Sigmoid colon (tissue), 7 donors: Measurements from ENCODE around the gene CACNA1E. TPM values are rescaled to one million over a fixed set of nuclear protein-coding genes. Genes with fewer than 3 reads are reported as not detected.
A peak's percentile ranks its signal among the peaks of the same experiment; 100 is the strongest.

ENCODE experiments used
- DNase-seq: peaks from one replicate; pipeline ENCODE4 v3.0.0-alpha.2; 2019
- H3K27ac ChIP-seq, 4 donors: fragments of 200-600 bp; sonication (generic); one replicate each; pipeline ENCODE4 v1.5.1; 2016 to 2019; ENCODE audit warnings: mild to moderate bottlenecking in 1 of 4
- H3K27me3 ChIP-seq, 3 donors: fragments of 200-600 bp; sonication (generic); one replicate each; pipeline ENCODE4 v1.5.1; 2019; ENCODE audit warnings: mild to moderate bottlenecking in 1 of 3
- H3K36me3 ChIP-seq, 4 donors: fragments of 200-600 bp; sonication (generic); one replicate each; pipeline ENCODE4 v1.5.1; 2016 to 2019
- H3K4me1 ChIP-seq, 4 donors: fragments of 200-600 bp; sonication (generic); one replicate each; pipeline ENCODE4 v1.5.1; 2017 to 2019
- H3K4me3 ChIP-seq, 4 donors: fragments of 200-600 bp; sonication (generic); one replicate each; pipeline ENCODE4 v1.5.1; 2017 to 2019; ENCODE audit warnings: mild to moderate bottlenecking in 2 of 4, moderate library complexity in 1 of 4
- H3K9me3 ChIP-seq, 4 donors: fragments of 200-600 bp in 3 of 4; sonication (generic) in 3 of 4; one replicate each; pipeline versions ENCODE4 v1.5.1 to v1.6.1; 2013 to 2019
- CTCF ChIP-seq, 4 experiments: fragments of 450-650 bp in 3 of 4; fragments of 200-600 bp in 1 of 4; IDR thresholded peaks; one replicate each; pipeline ENCODE4 v1.5.1; 2016 to 2019; ENCODE audit warnings: antibody characterized with exemption in 4 of 4, mild to moderate bottlenecking in 3 of 4, moderate library complexity in 2 of 4
- EP300 ChIP-seq, 4 donors: sonication (generic); formaldehyde crosslinking; IDR thresholded peaks; one replicate each; pipeline ENCODE4 v1.6.1; 2017; ENCODE audit warnings: antibody characterized with exemption in 4 of 4
- POLR2A ChIP-seq, 2 donors: fragments of 450-650 bp; IDR thresholded peaks; one replicate each; pipeline ENCODE4 v1.6.1; 2016; ENCODE audit warnings: antibody characterized with exemption in 2 of 2, mild to moderate bottlenecking in 2 of 2, moderate library complexity in 2 of 2
- POLR2AphosphoS5 ChIP-seq, 4 donors: sonication (generic); formaldehyde crosslinking; IDR thresholded peaks; one replicate each; pipeline ENCODE4 v1.6.1; 2017; ENCODE audit warnings: antibody characterized with exemption in 4 of 4
- WGBS, 2 donors: extraction: QIAGEN DNeasy Blood & Tissue Kit; methylation state at CpG; one replicate each; pipeline ENCODE4 v1.1.7; 2013; 5-methylcytosine and 5-hydroxymethylcytosine counted together
- intact Hi-C: fragments of 100-400 bp; cut with DNase I; formaldehyde crosslinking; loops from one replicate; pipeline ENCODE4 v1.15.1; 2023
- polyA plus RNA-seq, 3 donors: library from polyadenylated mRNA; stranded (reverse); fragments of 200-250 nt; gene quantifications; one replicate each; pipeline ENCODE4 v1.2.3, GENCODE V29; 2013
- total RNA-seq, 4 donors: library from RNA; depleted of rRNA; stranded (reverse); fragments of >200 nt; gene quantifications; one replicate each; pipeline ENCODE4 v1.1.0, GENCODE V29; 2016
- donor health status: healthy with polysubstance abuse.
- donor health status: Bipolar disorder and iron deficiency.
- donor health status: healthy.

The CACNA1E gene
- total and polyA plus RNA-seq, 7 donors: 0.16 to 1.1 (median 0.36) TPM; not detected in 2

- Histone ChIP-seq H3K27me3 (no peaks in the 10 kb centered on the region), H3K4me1 (peaks cover 0 to under 1% (median 0%) of the 10 kb centered on the region in 4 donors), H3K27ac (no peak overlapping the region), H3K9me3 (no peaks in the 10 kb centered on the region), H3K36me3 (no peaks in the 10 kb centered on the region), H3K4me3 (no peak overlapping the region)
- no peak for DNase-seq
- no peak for TF ChIP-seq EP300 (IDR thresholded peaks at IDR 0.05)
- WGBS, 2 donors: 8 to 51% methylated on average over 2 of the region's 2 CpGs
- intact Hi-C loops: no loop called here
Observed at GRCh38 chr1:181500636-181501035, 17.3 kb downstream of the CACNA1E start.

DNA sequence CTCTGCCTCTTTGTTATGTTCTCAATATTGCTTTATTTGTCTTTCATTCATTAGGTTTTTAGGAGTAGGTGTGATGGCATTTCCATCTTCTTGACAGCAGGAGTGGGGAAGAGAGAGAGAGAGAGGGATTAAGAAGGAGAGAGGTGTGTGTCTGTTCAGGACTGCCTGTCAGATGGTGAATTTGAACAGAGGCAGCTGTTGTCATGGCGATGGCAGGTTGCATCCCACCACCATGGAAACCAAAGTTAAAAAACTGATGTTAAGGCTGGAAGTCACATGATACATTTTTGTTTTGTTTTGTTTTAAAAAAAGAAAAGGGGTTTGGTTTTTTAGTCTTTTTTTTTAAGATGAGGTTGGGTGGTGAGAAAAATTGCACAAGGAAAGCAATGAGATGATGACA is 18.3 kb downstream of the CACNA1E start:
- intact Hi-C loops: no loop called here
- Histone ChIP-seq H3K4me1 (no peaks in the 10 kb centered on the region), H3K27ac (no peak overlapping the region), H3K36me3 (no peaks in the 10 kb centered on the region), H3K27me3 (no peaks in the 10 kb centered on the region), H3K9me3 (no peaks in the 10 kb centered on the region), H3K4me3 (no peak overlapping the region)
- DNase-seq: no peak
- TF ChIP-seq POLR2A (IDR thresholded peaks at IDR 0.05) (no peak), EP300 (IDR thresholded peaks at IDR 0.05) (no peak), POLR2AphosphoS5 (IDR thresholded peaks at IDR 0.05) (no peak), CTCF (IDR thresholded peaks at IDR 0.05) (no peak)
- WGBS, 2 donors: 89 to 96% methylated on average over 1 of the region's 1 CpG

DNA sequence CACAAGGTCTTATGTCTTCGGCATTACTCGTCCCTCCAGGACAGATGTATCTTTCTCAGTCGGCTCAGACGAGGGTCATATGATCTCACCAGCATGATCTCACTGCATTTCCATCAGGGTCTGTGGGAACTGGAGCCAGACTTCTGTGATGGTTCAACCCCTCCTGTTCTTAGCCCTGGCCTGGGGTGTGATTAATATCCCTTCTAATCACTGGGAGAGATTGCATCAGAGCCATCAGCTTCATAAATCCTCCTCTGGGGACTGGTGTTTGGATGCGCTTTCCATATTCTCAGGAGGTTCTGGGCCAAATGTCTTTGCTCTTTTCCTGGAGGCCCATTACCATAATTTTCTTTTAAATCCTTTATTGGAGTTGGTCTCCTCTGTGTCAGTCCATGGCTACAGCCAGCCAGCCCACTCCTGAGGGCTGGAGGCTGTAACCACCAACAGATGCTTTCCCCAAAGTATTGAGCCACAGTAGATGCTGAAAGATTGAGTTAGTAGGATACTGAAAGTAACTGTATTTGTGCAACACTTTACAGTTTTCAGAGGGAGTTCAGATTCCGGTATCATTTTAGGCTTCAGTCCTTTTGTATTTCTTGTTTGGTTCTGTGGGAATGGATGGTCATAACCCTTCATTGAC is 20.0 kb downstream of the CACNA1E start:
- Histone ChIP-seq H3K27me3 (no peaks in the 10 kb centered on the region), H3K9me3 (no peaks in the 10 kb centered on the region), H3K36me3 (no peaks in the 10 kb centered on the region), H3K4me3 (no peak overlapping the region), H3K4me1 (no peaks in the 10 kb centered on the region), H3K27ac (peak overlapping the region in 2 of 4 donors; percentile 41 to 46)
- TF ChIP-seq CTCF (IDR thresholded peaks at IDR 0.05) (no peak), POLR2AphosphoS5 (IDR thresholded peaks at IDR 0.05) (peak in 2 of 4 donors; percentile 35 to 36)
- intact Hi-C loops: no loop called here
- DNase-seq: peak; percentile 79
- 81% methylated on average over 6 of the region's 6 CpGs for WGBS, 2 donors

- intact Hi-C loops: no loop called here
- no peaks in the 10 kb centered on the region for H3K9me3 ChIP-seq
- H3K36me3 ChIP-seq: no peaks in the 10 kb centered on the region
- H3K4me3 ChIP-seq: no peak overlapping the region
- no peak for DNase-seq
- TF ChIP-seq POLR2AphosphoS5 (IDR thresholded peaks at IDR 0.05): no peak
- TF ChIP-seq EP300 (IDR thresholded peaks at IDR 0.05): no peak
- no peak for TF ChIP-seq POLR2A (IDR thresholded peaks at IDR 0.05)
- no peak for TF ChIP-seq CTCF (IDR thresholded peaks at IDR 0.05)
- no peaks in the 10 kb centered on the region for H3K27me3 ChIP-seq
- WGBS, 2 donors: 50 to 61% methylated on average over 4 of the region's 4 CpGs
- H3K4me1 ChIP-seq: no peaks in the 10 kb centered on the region
- H3K27ac ChIP-seq: no peak overlapping the region
Observed at GRCh38 chr1:181504399-181504842, 21.1 kb downstream of the CACNA1E start.

- TF ChIP-seq CTCF (IDR thresholded peaks at IDR 0.05) (no peak), EP300 (IDR thresholded peaks at IDR 0.05) (no peak), POLR2A (IDR thresholded peaks at IDR 0.05) (no peak), POLR2AphosphoS5 (IDR thresholded peaks at IDR 0.05) (no peak)
- no peaks in the 10 kb centered on the region for H3K9me3 ChIP-seq
- H3K4me1 ChIP-seq: no peaks in the 10 kb centered on the region
- 81 to 88% methylated on average over 5 of the region's 5 CpGs for WGBS, 2 donors
- H3K27ac ChIP-seq: no peak overlapping the region
- H3K27me3 ChIP-seq: no peaks in the 10 kb centered on the region
- H3K4me3 ChIP-seq: no peak overlapping the region
- no peaks in the 10 kb centered on the region for H3K36me3 ChIP-seq
- intact Hi-C loops: no loop called here
- DNase-seq: no peak
Observed at GRCh38 chr1:181506563-181507353, 23.4 kb downstream of the CACNA1E start.
